GM19351 (cell line): ENCODE results near the gene ASIC3.

Source experiments
- ATAC-seq: cut with Tn5 transposase; IDR thresholded peaks from one replicate; pipeline ENCODE4 v1.9.1; 2021; ENCODE audit warnings: mild to moderate bottlenecking, moderate library complexity; ENCODE audit not compliant: unreplicated experiment

The ASIC3 gene

GRCh38 chr7:151100921-151101320 is 52.6 kb downstream of the ASIC3 start:
- no peak for ATAC-seq

GRCh38 chr7:151101621-151102396 is 53.5 kb downstream of the ASIC3 start:
- no peak for ATAC-seq
